ENCODE data around the gene DEUP1.

DNA sequence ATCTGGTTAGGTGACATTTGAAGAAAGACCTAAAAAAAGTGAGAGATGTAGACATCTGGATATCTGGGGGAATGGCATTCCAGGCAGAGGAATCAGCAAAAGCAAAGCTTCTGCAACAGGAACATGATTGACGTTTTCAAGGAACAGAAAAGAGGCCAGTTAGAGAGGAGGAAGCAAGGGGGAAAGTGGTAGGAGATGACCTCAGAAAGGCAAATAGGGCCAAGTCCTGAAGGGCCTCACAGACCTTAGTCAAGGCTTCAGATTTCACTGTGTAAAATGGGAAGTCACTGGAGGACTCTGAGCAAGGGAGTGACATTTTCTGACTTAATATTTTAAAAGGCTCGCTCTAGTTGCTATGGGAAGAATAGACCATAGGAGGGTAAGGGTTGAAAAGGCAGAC is 9.7 kb downstream of the DEUP1 start:
- TF ChIP-seq, protein P1, sequence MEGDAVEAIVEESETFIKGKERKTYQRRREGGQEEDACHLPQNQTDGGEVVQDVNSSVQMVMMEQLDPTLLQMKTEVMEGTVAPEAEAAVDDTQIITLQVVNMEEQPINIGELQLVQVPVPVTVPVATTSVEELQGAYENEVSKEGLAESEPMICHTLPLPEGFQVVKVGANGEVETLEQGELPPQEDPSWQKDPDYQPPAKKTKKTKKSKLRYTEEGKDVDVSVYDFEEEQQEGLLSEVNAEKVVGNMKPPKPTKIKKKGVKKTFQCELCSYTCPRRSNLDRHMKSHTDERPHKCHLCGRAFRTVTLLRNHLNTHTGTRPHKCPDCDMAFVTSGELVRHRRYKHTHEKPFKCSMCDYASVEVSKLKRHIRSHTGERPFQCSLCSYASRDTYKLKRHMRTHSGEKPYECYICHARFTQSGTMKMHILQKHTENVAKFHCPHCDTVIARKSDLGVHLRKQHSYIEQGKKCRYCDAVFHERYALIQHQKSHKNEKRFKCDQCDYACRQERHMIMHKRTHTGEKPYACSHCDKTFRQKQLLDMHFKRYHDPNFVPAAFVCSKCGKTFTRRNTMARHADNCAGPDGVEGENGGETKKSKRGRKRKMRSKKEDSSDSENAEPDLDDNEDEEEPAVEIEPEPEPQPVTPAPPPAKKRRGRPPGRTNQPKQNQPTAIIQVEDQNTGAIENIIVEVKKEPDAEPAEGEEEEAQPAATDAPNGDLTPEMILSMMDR (IDR thresholded peaks at IDR 0.05 in 4 of 5, conservative IDR thresholded peaks at IDR 0.05 in 1 of 5), result no peak
- no peak for TF ChIP-seq POLR2A (IDR thresholded peaks at IDR 0.05)
